MCF 10A (cell line): Measurements from ENCODE around the gene RERGL. TPM values are rescaled to one million over a fixed set of nuclear protein-coding genes. Genes with fewer than 3 reads are reported as not detected.

Experiments used
- Bru-seq: library from RNA; stranded (reverse); fragments of 400-500 nt; gene quantifications from one replicate; lab custom pipeline; 2021; lab: Mats Ljungman, UMichigan
- BruChase-seq, 2 experiments: library from RNA; stranded (reverse); fragments of 400-500 nt; gene quantifications; one replicate each; lab custom pipeline; 2021; lab: Mats Ljungman, UMichigan
- BruUV-seq: library from RNA; stranded (reverse); fragments of 400-500 nt; replicated peaks from 2 replicates; lab custom pipeline; 2021; lab: Mats Ljungman, UMichigan
- CTCF ChIA-PET: fragments of 300-600 bp; sonication (Branson Sonifier 250); formaldehyde crosslinking; extraction: SDS; loops from one replicate; lab custom pipeline; 2021; ENCODE audit warnings: antibody characterized with exemption, inconsistent platforms; lab: Yijun Ruan, JAX
- POLR2A ChIA-PET: fragments of 300-600, 350-650 bp; sonication (Branson Sonifier 250); formaldehyde crosslinking; extraction: SDS; loops from one replicate; lab custom pipeline; 2020; ENCODE audit warnings: antibody characterized with exemption, inconsistent platforms; lab: Yijun Ruan, JAX
- DNase-seq: peaks from one replicate; pipeline ENCODE4 v3.0.0-alpha.2; 2018; ENCODE audit not compliant: unreplicated experiment
- H3K27ac Mint-ChIP-seq: one replicate; pipeline ENCODE4 v1.8.0; 2022; ENCODE audit warnings: mild to moderate bottlenecking, low read depth, mixed read lengths; ENCODE audit not compliant: unreplicated experiment
- H3K27me3 Mint-ChIP-seq: one replicate; pipeline ENCODE4 v1.8.0; 2022; ENCODE audit warnings: mixed read lengths; ENCODE audit not compliant: insufficient read depth, unreplicated experiment
- H3K36me3 Mint-ChIP-seq: one replicate; pipeline ENCODE4 v1.8.0; 2022; ENCODE audit warnings: mild to moderate bottlenecking, moderate library complexity, mixed read lengths; ENCODE audit not compliant: insufficient read depth, unreplicated experiment
- H3K4me1 Mint-ChIP-seq: one replicate; pipeline ENCODE4 v1.8.0; 2022; ENCODE audit warnings: mixed read lengths; ENCODE audit not compliant: insufficient read depth, unreplicated experiment
- H3K4me3 Mint-ChIP-seq: one replicate; pipeline ENCODE4 v1.8.0; 2022; ENCODE audit warnings: mild to moderate bottlenecking, moderate library complexity, mixed read lengths; ENCODE audit not compliant: unreplicated experiment
- H3K9me3 Mint-ChIP-seq: one replicate; pipeline ENCODE4 v1.8.0; 2022; ENCODE audit warnings: mixed read lengths; ENCODE audit not compliant: unreplicated experiment
- intact Hi-C: fragments of 100-400 bp; cut with micrococcal nuclease; formaldehyde crosslinking; loops from 2 replicates; pipeline ENCODE4 v1.14.1; 2022
- long read RNA-seq: library from polyadenylated mRNA; stranded (forward); transcript quantifications from one replicate; pipeline ENCODE4 v2.0.0, GENCODE V29; 2022
- total RNA-seq: library from RNA; stranded (reverse); gene quantifications from 2 replicates; pipeline ENCODE4 v1.2.3, GENCODE V29; 2022
- TF ChIP-seq, protein P1 (sequence below): fragments of 200-600 bp; IDR thresholded peaks from one replicate; pipeline ENCODE4 v1.8.0; 2022; ENCODE audit warnings: antibody characterized with exemption, mild to moderate bottlenecking; ENCODE audit not compliant: unreplicated experiment

The RERGL gene, protein sequence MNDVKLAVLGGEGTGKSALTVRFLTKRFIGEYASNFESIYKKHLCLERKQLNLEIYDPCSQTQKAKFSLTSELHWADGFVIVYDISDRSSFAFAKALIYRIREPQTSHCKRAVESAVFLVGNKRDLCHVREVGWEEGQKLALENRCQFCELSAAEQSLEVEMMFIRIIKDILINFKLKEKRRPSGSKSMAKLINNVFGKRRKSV
- total RNA-seq: 0.37 TPM in 1 of 2 replicates, not detected in the other
- percentile 9 among the genes with signal in this experiment for Bru-seq, nascent RNA
- percentile 10 among the genes with signal in this experiment for BruChase-seq, experiment 1, labeled RNA remaining after a 6-hour chase
- BruChase-seq, experiment 2, labeled RNA remaining after a 2-hour chase: percentile 16 among the genes with signal in this experiment
- long read RNA-seq, partial matches to known transcripts: 0 of 3 reads
- long read RNA-seq, other reads (novel, unspliced or antisense): 3 of 3 reads

DNA sequence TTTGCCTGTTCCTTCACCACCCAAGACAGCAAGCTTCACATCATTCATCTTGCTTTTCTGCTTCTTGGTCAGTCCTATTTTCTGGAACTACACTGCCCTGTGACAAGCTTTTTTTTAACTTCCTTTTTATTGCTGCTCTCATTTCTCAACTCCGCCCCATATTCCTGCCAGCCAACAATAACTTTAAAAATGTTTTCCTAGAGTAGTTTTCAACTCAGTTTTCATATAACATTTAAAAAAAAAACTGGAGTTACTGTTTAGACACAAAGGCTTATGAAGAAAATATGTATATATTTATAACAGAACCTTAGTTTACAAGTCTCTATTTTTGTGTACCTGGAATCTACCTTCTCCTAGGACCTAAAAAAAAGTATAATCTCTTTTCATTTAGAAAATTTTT, at the start of gene RERGL:
Gene RERGL, minus strand, starts transcription at position 101 of the 400 bp plus-strand sequence. Its CDS starts 53 bp downstream, at position 48.
- Mint-ChIP-seq H3K4me3 (no peak within 1 kb of the TSS), H3K27me3 (peaks cover 52% of the 10 kb centered on the region), H3K9me3 (no peaks in the 10 kb centered on the region), H3K36me3 (no peaks in the 10 kb centered on the region), H3K4me1 (no peaks in the 10 kb centered on the region), H3K27ac (no peak within 1 kb of the TSS)
- intact Hi-C loops: no loop called here
- TF ChIP-seq, protein P1, sequence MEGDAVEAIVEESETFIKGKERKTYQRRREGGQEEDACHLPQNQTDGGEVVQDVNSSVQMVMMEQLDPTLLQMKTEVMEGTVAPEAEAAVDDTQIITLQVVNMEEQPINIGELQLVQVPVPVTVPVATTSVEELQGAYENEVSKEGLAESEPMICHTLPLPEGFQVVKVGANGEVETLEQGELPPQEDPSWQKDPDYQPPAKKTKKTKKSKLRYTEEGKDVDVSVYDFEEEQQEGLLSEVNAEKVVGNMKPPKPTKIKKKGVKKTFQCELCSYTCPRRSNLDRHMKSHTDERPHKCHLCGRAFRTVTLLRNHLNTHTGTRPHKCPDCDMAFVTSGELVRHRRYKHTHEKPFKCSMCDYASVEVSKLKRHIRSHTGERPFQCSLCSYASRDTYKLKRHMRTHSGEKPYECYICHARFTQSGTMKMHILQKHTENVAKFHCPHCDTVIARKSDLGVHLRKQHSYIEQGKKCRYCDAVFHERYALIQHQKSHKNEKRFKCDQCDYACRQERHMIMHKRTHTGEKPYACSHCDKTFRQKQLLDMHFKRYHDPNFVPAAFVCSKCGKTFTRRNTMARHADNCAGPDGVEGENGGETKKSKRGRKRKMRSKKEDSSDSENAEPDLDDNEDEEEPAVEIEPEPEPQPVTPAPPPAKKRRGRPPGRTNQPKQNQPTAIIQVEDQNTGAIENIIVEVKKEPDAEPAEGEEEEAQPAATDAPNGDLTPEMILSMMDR: no peak
- no peak for DNase-seq
- BruUV-seq: no TSS peak
- ChIA-PET POLR2A (no interaction called here), CTCF (no interaction called here)

DNA sequence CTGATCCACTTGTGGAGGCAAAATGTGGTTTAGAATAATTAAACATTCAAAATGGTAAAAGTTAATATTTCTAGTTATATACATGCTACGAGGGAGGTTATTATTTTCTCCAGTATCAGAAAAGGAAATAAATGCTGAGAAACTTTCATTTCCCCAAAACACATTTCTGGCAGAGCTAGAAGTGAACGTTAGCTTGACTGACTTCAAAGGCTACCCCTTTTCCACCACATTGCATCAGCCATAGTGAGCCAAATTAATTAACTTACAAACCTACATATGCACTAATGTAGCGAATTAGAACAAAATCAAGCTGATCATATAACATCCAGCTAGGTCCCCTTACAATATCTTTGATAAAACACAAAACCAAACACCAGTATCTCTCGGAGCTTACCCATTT, 49.3 kb upstream of the RERGL start:
- Mint-ChIP-seq H3K27ac (no peak overlapping the region), H3K9me3 (no peaks in the 10 kb centered on the region), H3K4me3 (no peak overlapping the region), H3K36me3 (no peaks in the 10 kb centered on the region), H3K4me1 (peaks cover 24% of the 10 kb centered on the region), H3K27me3 (no peaks in the 10 kb centered on the region)
- ChIA-PET CTCF (interaction anchor here (0.5 to 4.0 kb wide), 11 partner anchors 12 to 1282 kb away, joined by 3 to 44 read pairs (median 4); no protein-coding TSS in a partner anchor), POLR2A (interaction anchor here (0.8 to 2.2 kb wide), 2 partner anchors 32 to 83 kb away, joined by 5 to 8 read pairs; no protein-coding TSS in a partner anchor)
- TF ChIP-seq, protein P1: no peak
- BruUV-seq: no TSS peak
- intact Hi-C loops: no loop called here
- DNase-seq: no peak

DNA sequence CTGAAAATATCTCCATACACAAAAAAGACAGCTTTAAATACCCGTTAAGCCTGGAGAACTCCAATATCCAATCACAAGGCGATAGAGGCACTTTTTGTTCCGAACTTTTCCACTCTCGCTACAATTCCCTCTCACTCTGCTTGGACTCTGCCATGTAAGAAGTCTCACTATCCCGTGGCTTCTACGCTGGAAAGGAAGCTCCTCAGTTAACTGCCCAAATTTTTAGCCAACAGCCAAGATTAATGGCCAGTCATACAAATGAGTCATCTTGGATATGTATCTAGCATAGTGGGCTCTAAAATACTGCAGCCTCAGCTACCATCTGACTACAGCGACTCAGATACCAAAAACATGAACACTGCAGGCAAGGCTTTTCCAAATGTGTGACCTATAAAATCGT, 45.5 kb upstream of the RERGL start:
- TF ChIP-seq, protein P1: no peak
- H3K9me3 Mint-ChIP-seq: no peaks in the 10 kb centered on the region
- no peaks in the 10 kb centered on the region for H3K36me3 Mint-ChIP-seq
- no peak overlapping the region for H3K4me3 Mint-ChIP-seq
- H3K4me1 Mint-ChIP-seq: peaks cover 21% of the 10 kb centered on the region
- ChIA-PET POLR2A (interaction anchor here (0.6 kb wide), 1 partner anchor 258 kb away, joined by 3 read pairs; no protein-coding TSS in a partner anchor), CTCF (interaction anchor here (0.5 to 2.5 kb wide), 8 partner anchors 26 to 1042 kb away, joined by 3 to 13 read pairs (median 3); no protein-coding TSS in a partner anchor)
- H3K27ac Mint-ChIP-seq: no peak overlapping the region
- no peaks in the 10 kb centered on the region for H3K27me3 Mint-ChIP-seq
- intact Hi-C loops: no loop called here
- no peak for DNase-seq
- no TSS peak for BruUV-seq

DNA sequence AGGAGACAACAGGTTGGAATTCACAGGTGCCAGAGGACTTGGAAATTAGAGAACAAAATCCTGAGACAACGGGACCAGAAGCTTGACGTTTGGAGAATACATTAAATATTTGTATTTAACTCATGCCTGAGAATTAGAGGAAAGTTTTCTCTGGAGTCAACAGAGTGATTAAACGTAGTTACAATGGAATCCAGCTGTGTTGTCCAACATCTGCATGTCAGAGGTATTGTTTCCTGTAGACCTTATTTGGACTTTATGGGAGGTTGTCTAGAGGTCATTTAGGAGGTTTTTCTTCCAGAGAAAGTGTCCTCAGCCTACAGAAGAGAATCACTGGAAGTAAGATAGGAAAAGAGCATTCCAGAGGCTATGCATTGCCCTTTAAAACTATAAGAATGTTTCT, 45.1 kb upstream of the RERGL start:
- ChIA-PET CTCF (interaction anchor here (0.6 to 2.5 kb wide), 5 partner anchors 27 to 1042 kb away, joined by 3 to 13 read pairs (median 3); no protein-coding TSS in a partner anchor), POLR2A (no interaction called here)
- H3K4me1 Mint-ChIP-seq: peaks cover 25% of the 10 kb centered on the region
- TF ChIP-seq, protein P1: no peak
- intact Hi-C loops: no loop called here
- H3K27me3 Mint-ChIP-seq: no peaks in the 10 kb centered on the region
- no TSS peak for BruUV-seq
- no peak for DNase-seq
- no peak overlapping the region for H3K4me3 Mint-ChIP-seq
- H3K9me3 Mint-ChIP-seq: no peaks in the 10 kb centered on the region
- H3K36me3 Mint-ChIP-seq: no peaks in the 10 kb centered on the region
- H3K27ac Mint-ChIP-seq: no peak overlapping the region
